ENCODE measurements around the gene CPNE4. TPM values are rescaled to one million over a fixed set of nuclear protein-coding genes. Genes with fewer than 3 reads are reported as not detected.

The CPNE4 gene
- total RNA-seq, 4 donors from 2014 or later = 0.79 TPM; not detected in 3

GRCh38 chr3:131708241-131708640, 326.6 kb downstream of the CPNE4 start:
- no peak for TF ChIP-seq CTCF (IDR thresholded peaks at IDR 0.05)
- no peak for ATAC-seq (ENCODE audit: low FRiP score)
- no peak for DNase-seq (ENCODE audit: low spot score)

- TF ChIP-seq CTCF (IDR thresholded peaks at IDR 0.05) = no peak
- ATAC-seq (ENCODE audit: low FRiP score) = no peak
- no peak for DNase-seq (ENCODE audit: low spot score)
Observed at GRCh38 chr3:131705558-131706051, 329.2 kb downstream of the CPNE4 start.

- ATAC-seq (ENCODE audit: low FRiP score) (no peak), DNase-seq (ENCODE audit: low spot score) (no peak)
- no peak for TF ChIP-seq CTCF (IDR thresholded peaks at IDR 0.05)
Observed at GRCh38 chr3:131705099-131705498, 329.7 kb downstream of the CPNE4 start.

GRCh38 chr3:131704098-131704497, 330.7 kb downstream of the CPNE4 start:
- ATAC-seq (ENCODE audit: low FRiP score) (no peak), DNase-seq (ENCODE audit: low spot score) (no peak)
- TF ChIP-seq CTCF (IDR thresholded peaks at IDR 0.05) = no peak

GRCh38 chr3:131702146-131702545, 332.7 kb downstream of the CPNE4 start:
- TF ChIP-seq CTCF (IDR thresholded peaks at IDR 0.05) = no peak
- no peak for DNase-seq (ENCODE audit: low spot score)
- ATAC-seq (ENCODE audit: low FRiP score) = no peak

- no peak for ATAC-seq (ENCODE audit: low FRiP score)
- DNase-seq (ENCODE audit: low spot score) = no peak
- no peak for TF ChIP-seq CTCF (IDR thresholded peaks at IDR 0.05)
Observed at GRCh38 chr3:131701153-131701770, 333.6 kb downstream of the CPNE4 start.

GRCh38 chr3:131699001-131699400, 335.8 kb downstream of the CPNE4 start:
- no peak for TF ChIP-seq CTCF (IDR thresholded peaks at IDR 0.05)
- DNase-seq (ENCODE audit: low spot score) (no peak), ATAC-seq (ENCODE audit: low FRiP score) (no peak)
